CD14-positive monocyte (primary cell): ENCODE measurements around the gene L3MBTL4. TPM values are rescaled to one million over a fixed set of nuclear protein-coding genes. Genes with fewer than 3 reads are reported as not detected.
A peak's percentile ranks its signal among the peaks of the same experiment; 100 is the strongest.

Experiments used
- DNase-seq, 3 donors: peaks; one replicate each; pipeline ENCODE4 v3.0.0-alpha.2; 2011 to 2022
- H2AFZ ChIP-seq: 2 replicates; pipeline ENCODE4 v1.6.0; 2012; ENCODE audit warnings: mild to moderate bottlenecking, low read depth, low read length, inconsistent platforms; ENCODE audit not compliant: insufficient read depth, poor library complexity, severe bottlenecking
- H3K27ac ChIP-seq, 2 donors: 1 replicate in 1 of 2; 2 replicates in 1 of 2; pipeline ENCODE4 v1.5.1; 2012 to 2013; ENCODE audit warnings: low read length in 2 of 2, control low read depth in 1 of 2, inconsistent platforms in 1 of 2, low read depth in 1 of 2, mild to moderate bottlenecking in 1 of 2
- H3K27me3 ChIP-seq, 2 donors: one replicate each; pipeline versions ENCODE4 v1.6.0 to v1.6.1; 2011 to 2013; ENCODE audit warnings: low read length in 2 of 2; ENCODE audit not compliant: control insufficient read depth in 2 of 2, insufficient read depth in 2 of 2
- H3K36me3 ChIP-seq, 2 donors: replicated peaks in 1 of 2; 1 replicate in 1 of 2; 2 replicates in 1 of 2; pipeline versions ENCODE4 v1.5.1 to v1.6.1; 2012 to 2013; ENCODE audit warnings: low read length in 2 of 2, control low read depth in 1 of 2, inconsistent platforms in 1 of 2, mild to moderate bottlenecking in 1 of 2; ENCODE audit not compliant: insufficient read depth in 2 of 2, control insufficient read depth in 1 of 2
- H3K4me1 ChIP-seq, 2 donors: 1 replicate in 1 of 2; 2 replicates in 1 of 2; pipeline versions ENCODE4 v1.5.1 to v1.6.1; 2012 to 2013; ENCODE audit warnings: low read length in 2 of 2, control low read depth in 1 of 2, inconsistent platforms in 1 of 2, mild to moderate bottlenecking in 1 of 2, moderate library complexity in 1 of 2; ENCODE audit not compliant: insufficient read depth in 2 of 2, control insufficient read depth in 1 of 2
- H3K4me2 ChIP-seq: replicated peaks from 2 replicates; pipeline ENCODE3; 2012; ENCODE audit warnings: low read length, moderate library complexity, mild to moderate bottlenecking; ENCODE audit not compliant: poor library complexity, severe bottlenecking; ENCODE audit errors: extremely low read depth
- H3K4me3 ChIP-seq, 3 experiments: fragments of 200-600 bp in 1 of 3; sonication (generic) in 1 of 3; replicated peaks in 1 of 3; 1 replicate in 2 of 3; 2 replicates in 1 of 3; pipeline ENCODE4 v1.5.1; 2011 to 2013; ENCODE audit warnings: low read length in 3 of 3, mild to moderate bottlenecking in 3 of 3, control low read depth in 2 of 3, low read depth in 2 of 3, inconsistent platforms in 1 of 3, moderate library complexity in 1 of 3
- H3K79me2 ChIP-seq: 2 replicates; pipeline ENCODE4 v1.6.0; 2012; ENCODE audit warnings: mild to moderate bottlenecking, control low read depth, inconsistent platforms, low read length, moderate library complexity; ENCODE audit not compliant: insufficient read depth
- H3K9ac ChIP-seq: 2 replicates; pipeline ENCODE4 v1.6.0; 2017; ENCODE audit warnings: low read length, mild to moderate bottlenecking; ENCODE audit not compliant: insufficient read depth, poor library complexity, severe bottlenecking
- H3K9me3 ChIP-seq, 2 donors: replicated peaks in 1 of 2; 1 replicate in 1 of 2; 2 replicates in 1 of 2; pipeline versions ENCODE4 v1.5.1 to v1.6.1; 2012 to 2013; ENCODE audit warnings: low read length in 2 of 2, control low read depth in 1 of 2; ENCODE audit not compliant: control insufficient read depth in 1 of 2, insufficient read depth in 1 of 2
- H4K20me1 ChIP-seq: 2 replicates; pipeline ENCODE4 v1.6.0; 2012; ENCODE audit warnings: mild to moderate bottlenecking, low read length, control low read depth, moderate library complexity; ENCODE audit not compliant: insufficient read depth
- H3K27ac Mint-ChIP-seq, 7 donors: one replicate each; pipeline ENCODE4 v1.8.0; 2020; ENCODE audit warnings: mild to moderate bottlenecking in 7 of 7, mixed read lengths in 7 of 7, moderate library complexity in 6 of 7, inconsistent platforms in 2 of 7
- H3K27me3 Mint-ChIP-seq, 3 donors: one replicate each; pipeline ENCODE4 v1.8.0; 2021 to 2022; ENCODE audit warnings: low read depth in 3 of 3, mild to moderate bottlenecking in 3 of 3, mixed read lengths in 3 of 3, moderate library complexity in 3 of 3, inconsistent platforms in 1 of 3
- H3K36me3 Mint-ChIP-seq, 2 donors: one replicate each; pipeline ENCODE4 v1.8.0; 2020; ENCODE audit warnings: mixed read lengths in 2 of 2, inconsistent platforms in 1 of 2, mild to moderate bottlenecking in 1 of 2
- H3K4me1 Mint-ChIP-seq: one replicate; pipeline ENCODE4 v1.8.0; 2020; ENCODE audit warnings: mild to moderate bottlenecking, mixed read lengths
- H3K4me3 Mint-ChIP-seq, 2 donors: one replicate each; pipeline ENCODE4 v1.8.0; 2020; ENCODE audit warnings: mild to moderate bottlenecking in 2 of 2, mixed read lengths in 2 of 2, moderate library complexity in 1 of 2
- H3K9me3 Mint-ChIP-seq, 7 donors: one replicate each; pipeline ENCODE4 v1.8.0; 2020 to 2022; ENCODE audit warnings: mixed read lengths in 7 of 7, mild to moderate bottlenecking in 6 of 7, moderate library complexity in 6 of 7, inconsistent platforms in 2 of 7
- WGBS: methylation state at CpG from one replicate; pipeline ENCODE4 v1.1.5; 2013; ENCODE audit warnings: missing lambda C conversion rate; ENCODE audit not compliant: insufficient coverage; 5-methylcytosine and 5-hydroxymethylcytosine counted together
- intact Hi-C, 2 donors: fragments of 100-400 bp; cut with micrococcal nuclease; formaldehyde crosslinking; loops; one replicate each; pipeline versions ENCODE4 v1.15.0 to v1.15.1; 2023
- polyA plus RNA-seq, 3 donors: library from polyadenylated mRNA; depleted of rRNA in 1 of 3; unstranded in 2 of 3; stranded (reverse) in 1 of 3; fragments of 300-500 nt in 2 of 3; fragments of >200 nt in 1 of 3; fragmentation: Illumina TruSeq in 2 of 3; gene quantifications; 1 replicate in 2 of 3; 2 replicates in 1 of 3; pipeline ENCODE4 v1.2.3, GENCODE V29; 2012 to 2021
- TF ChIP-seq, protein P1 (sequence below): fragments of 200-600 bp; IDR thresholded peaks from one replicate; pipeline ENCODE4 v1.8.0; 2022; ENCODE audit warnings: antibody characterized with exemption, mild to moderate bottlenecking

Gene L3MBTL4
- polyA plus RNA-seq, 3 donors: 0.55 to 1.2 (median 0.72) TPM

DNA sequence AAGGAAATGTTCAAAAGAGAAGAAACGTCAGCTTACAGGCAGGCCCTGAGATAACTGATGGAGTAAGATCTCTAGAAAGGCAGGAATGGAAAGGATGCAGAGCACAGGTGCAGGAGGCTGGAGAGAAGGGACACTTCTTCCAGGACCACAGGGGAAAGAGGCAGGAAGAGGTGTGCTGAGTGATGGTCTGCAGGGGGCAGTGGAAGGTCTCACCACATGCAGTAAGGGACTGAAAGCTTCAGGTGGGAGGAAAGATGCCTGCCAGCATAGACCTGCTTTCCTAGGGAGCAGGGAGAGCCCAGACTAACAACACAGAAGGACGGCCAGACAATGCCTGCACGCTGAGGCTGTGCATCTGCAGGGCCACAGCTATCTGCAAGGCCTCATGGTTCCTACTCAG is 156.8 kb downstream of the L3MBTL4 start:
- Mint-ChIP-seq H3K9me3 (peaks cover 9 to 25% (median 13%) of the 10 kb centered on the region in 7 donors), H3K27me3 (peaks cover 0 to 3% (median 2%) of the 10 kb centered on the region in 3 donors), H3K27ac (peak overlapping the region in 1 of 7 donors; percentile 6), H3K4me3 (no peak overlapping the region), H3K36me3 (peaks cover 0 to 3% of the 10 kb centered on the region in 2 donors), H3K4me1 (peaks cover 25% of the 10 kb centered on the region)
- Histone ChIP-seq H4K20me1 (no peaks in the 10 kb centered on the region), H3K9ac (no peak overlapping the region), H3K27ac (no peak overlapping the region), H3K9me3 (peaks cover 0 to 13% of the 10 kb centered on the region in 2 donors), H3K4me2 (no peak overlapping the region), H3K27me3 (no peaks in the 10 kb centered on the region), H3K36me3 (no peaks in the 10 kb centered on the region), H3K4me3 (no peak overlapping the region), H2AFZ (no peak overlapping the region), H3K79me2 (no peaks in the 10 kb centered on the region), H3K4me1 (peaks cover 14 to 22% of the 10 kb centered on the region in 2 donors)
- intact Hi-C loops: no loop called here
- TF ChIP-seq, protein P1, sequence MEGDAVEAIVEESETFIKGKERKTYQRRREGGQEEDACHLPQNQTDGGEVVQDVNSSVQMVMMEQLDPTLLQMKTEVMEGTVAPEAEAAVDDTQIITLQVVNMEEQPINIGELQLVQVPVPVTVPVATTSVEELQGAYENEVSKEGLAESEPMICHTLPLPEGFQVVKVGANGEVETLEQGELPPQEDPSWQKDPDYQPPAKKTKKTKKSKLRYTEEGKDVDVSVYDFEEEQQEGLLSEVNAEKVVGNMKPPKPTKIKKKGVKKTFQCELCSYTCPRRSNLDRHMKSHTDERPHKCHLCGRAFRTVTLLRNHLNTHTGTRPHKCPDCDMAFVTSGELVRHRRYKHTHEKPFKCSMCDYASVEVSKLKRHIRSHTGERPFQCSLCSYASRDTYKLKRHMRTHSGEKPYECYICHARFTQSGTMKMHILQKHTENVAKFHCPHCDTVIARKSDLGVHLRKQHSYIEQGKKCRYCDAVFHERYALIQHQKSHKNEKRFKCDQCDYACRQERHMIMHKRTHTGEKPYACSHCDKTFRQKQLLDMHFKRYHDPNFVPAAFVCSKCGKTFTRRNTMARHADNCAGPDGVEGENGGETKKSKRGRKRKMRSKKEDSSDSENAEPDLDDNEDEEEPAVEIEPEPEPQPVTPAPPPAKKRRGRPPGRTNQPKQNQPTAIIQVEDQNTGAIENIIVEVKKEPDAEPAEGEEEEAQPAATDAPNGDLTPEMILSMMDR: no peak
- WGBS: 94% methylated on average over 3 of the region's 3 CpGs
- DNase-seq: no peak

GRCh38 chr18:6256521-6256920 is 158.2 kb downstream of the L3MBTL4 start:
- Histone ChIP-seq H3K4me3 (peak overlapping the region in 1 of 3 experiments; percentile 20), H3K9me3 (peaks cover 0 to 6% of the 10 kb centered on the region in 2 donors), H4K20me1 (no peaks in the 10 kb centered on the region), H3K4me1 (peaks cover 14 to 22% of the 10 kb centered on the region in 2 donors), H3K79me2 (no peaks in the 10 kb centered on the region), H2AFZ (peak overlapping the region; percentile 58), H3K27ac (no peak overlapping the region), H3K4me2 (peak overlapping the region; percentile 52), H3K36me3 (no peaks in the 10 kb centered on the region), H3K27me3 (no peaks in the 10 kb centered on the region), H3K9ac (peak overlapping the region; percentile 20)
- Mint-ChIP-seq H3K27ac (peak overlapping the region in 3 of 7 donors; percentile 23 to 49 (median 36)), H3K9me3 (peaks cover 9 to 18% (median 13%) of the 10 kb centered on the region in 7 donors), H3K4me1 (peaks cover 25% of the 10 kb centered on the region), H3K27me3 (peaks cover 0 to 4% (median 0%) of the 10 kb centered on the region in 3 donors), H3K4me3 (peak overlapping the region; percentile 46 to 77), H3K36me3 (no peaks in the 10 kb centered on the region)
- peak; percentile 12 to 54 (median 23) for DNase-seq
- intact Hi-C loops: no loop called here
- TF ChIP-seq, protein P1: no peak
- WGBS: 13% methylated on average over 8 of the region's 10 CpGs
